MM.1S (cell line): Measurements from ENCODE around the gene SDK1.

Source experiments
- DNase-seq: peaks from one replicate; pipeline ENCODE4 v3.0.0-alpha.2; 2015
- H2AFZ ChIP-seq: fragments of 300-600 bp; sonication (generic); 2 replicates; pipeline ENCODE4 v1.6.0; 2016; ENCODE audit warnings: antibody characterized with exemption, low read length
- H3F3A ChIP-seq: fragments of 300-600 bp; sonication (generic); 2 replicates; pipeline ENCODE4 v1.6.1; 2016; ENCODE audit warnings: mild to moderate bottlenecking, antibody characterized with exemption, low read length, moderate library complexity, mixed read lengths; ENCODE audit not compliant: insufficient read depth
- H3K27ac ChIP-seq: fragments of 300-600 bp; sonication (generic); 2 replicates; pipeline ENCODE4 v1.5.1; 2016; ENCODE audit warnings: mild to moderate bottlenecking, low read length
- H3K27me3 ChIP-seq: fragments of 300-600 bp; sonication (generic); replicated peaks from 2 replicates; pipeline ENCODE4 v1.6.0; 2016; ENCODE audit warnings: low read length; ENCODE audit not compliant: insufficient read depth
- H3K36me3 ChIP-seq: fragments of 300-600 bp; sonication (generic); replicated peaks from 2 replicates; pipeline ENCODE4 v1.6.1; 2016; ENCODE audit warnings: mild to moderate bottlenecking, low read length, mixed read lengths; ENCODE audit not compliant: insufficient read depth
- H3K4me1 ChIP-seq: fragments of 300-600 bp; sonication (generic); 2 replicates; pipeline ENCODE4 v1.6.1; 2016; ENCODE audit warnings: low read length, mixed read lengths
- H3K4me2 ChIP-seq: fragments of 300-600 bp; sonication (generic); 2 replicates; pipeline ENCODE4 v1.6.0; 2016; ENCODE audit warnings: low read depth, low read length
- H3K4me3 ChIP-seq: fragments of 300-600 bp; sonication (generic); 2 replicates; pipeline ENCODE4 v1.5.1; 2016; ENCODE audit warnings: low read length, mixed read lengths
- H3K79me2 ChIP-seq: fragments of 300-600 bp; sonication (generic); 2 replicates; pipeline ENCODE4 v1.6.1; 2016; ENCODE audit warnings: mixed run types, low read length, mixed read lengths
- H3K9ac ChIP-seq: fragments of 300-600 bp; sonication (generic); 2 replicates; pipeline ENCODE4 v1.6.1; 2016; ENCODE audit warnings: low read length, mixed read lengths
- H3K9me2 ChIP-seq: fragments of 300-600 bp; sonication (generic); replicated peaks from 2 replicates; pipeline ENCODE4 v1.6.1; 2016; ENCODE audit warnings: mild to moderate bottlenecking, low read length, mixed read lengths; ENCODE audit not compliant: insufficient read depth
- H3K9me3 ChIP-seq: fragments of 300-600 bp; sonication (generic); replicated peaks from 2 replicates; pipeline ENCODE4 v1.6.1; 2016; ENCODE audit warnings: mild to moderate bottlenecking, low read length, mixed read lengths; ENCODE audit not compliant: insufficient read depth
- H4K20me1 ChIP-seq: fragments of 300-600 bp; sonication (generic); 2 replicates; pipeline ENCODE4 v1.6.1; 2016; ENCODE audit warnings: mild to moderate bottlenecking, low read length, moderate library complexity, mixed read lengths; ENCODE audit not compliant: insufficient read depth
- CTCF ChIP-seq: fragments of 300-600 bp; sonication (generic); IDR thresholded peaks from 2 replicates; pipeline ENCODE4 v1.5.1; 2016; ENCODE audit warnings: antibody characterized with exemption, low read length, mixed read lengths
- EZH2 ChIP-seq: fragments of 300-600 bp; sonication (generic); optimal IDR thresholded peaks from 2 replicates; pipeline ENCODE3; 2017; ENCODE audit warnings: low read depth, mild to moderate bottlenecking, antibody characterized with exemption, low read length, mixed read lengths
- EZH2phosphoT487 ChIP-seq: fragments of 300-600 bp; sonication (generic); IDR thresholded peaks from 2 replicates; pipeline ENCODE4 v1.6.1; 2018; ENCODE audit warnings: antibody characterized with exemption, low read length

The SDK1 gene

DNA sequence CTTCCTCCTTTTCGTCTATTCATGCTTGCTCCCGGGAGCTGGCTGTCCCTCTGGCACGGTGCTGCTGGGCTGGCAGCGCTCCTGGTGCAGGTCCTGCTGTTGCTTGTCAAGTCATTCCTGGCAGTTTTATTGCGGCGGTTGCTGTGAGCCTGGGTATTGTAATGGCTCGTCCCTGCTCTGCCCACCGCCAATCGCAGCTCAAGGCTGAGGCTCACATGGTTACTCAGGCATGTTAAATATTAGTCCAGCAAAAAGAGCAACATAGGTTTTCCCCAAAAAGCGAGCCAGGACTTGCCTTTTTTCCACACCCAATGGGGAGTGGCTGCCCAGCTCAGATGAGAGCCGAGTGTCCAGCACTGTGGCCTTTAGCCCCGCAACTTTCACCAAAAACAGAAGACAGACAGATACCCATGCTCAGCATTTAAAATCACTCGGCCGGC is 888.1 kb downstream of the SDK1 start:
- H3K79me2 ChIP-seq: no peaks in the 10 kb centered on the region
- H3K9me2 ChIP-seq: no peaks in the 10 kb centered on the region
- H3K4me3 ChIP-seq: no peak overlapping the region
- H3K9me3 ChIP-seq: no peaks in the 10 kb centered on the region
- H3K36me3 ChIP-seq: no peaks in the 10 kb centered on the region
- no peak overlapping the region for H3K27ac ChIP-seq
- H2AFZ ChIP-seq: no peak overlapping the region
- H3K4me2 ChIP-seq: no peak overlapping the region
- TF ChIP-seq CTCF: no peak
- TF ChIP-seq EZH2: no peak
- TF ChIP-seq EZH2phosphoT487: no peak
- H3K4me1 ChIP-seq: no peaks in the 10 kb centered on the region
- H4K20me1 ChIP-seq: no peaks in the 10 kb centered on the region
- H3K27me3 ChIP-seq: no peaks in the 10 kb centered on the region
- no peak for DNase-seq
- no peak overlapping the region for H3K9ac ChIP-seq
- no peaks in the 10 kb centered on the region for H3F3A ChIP-seq

DNA sequence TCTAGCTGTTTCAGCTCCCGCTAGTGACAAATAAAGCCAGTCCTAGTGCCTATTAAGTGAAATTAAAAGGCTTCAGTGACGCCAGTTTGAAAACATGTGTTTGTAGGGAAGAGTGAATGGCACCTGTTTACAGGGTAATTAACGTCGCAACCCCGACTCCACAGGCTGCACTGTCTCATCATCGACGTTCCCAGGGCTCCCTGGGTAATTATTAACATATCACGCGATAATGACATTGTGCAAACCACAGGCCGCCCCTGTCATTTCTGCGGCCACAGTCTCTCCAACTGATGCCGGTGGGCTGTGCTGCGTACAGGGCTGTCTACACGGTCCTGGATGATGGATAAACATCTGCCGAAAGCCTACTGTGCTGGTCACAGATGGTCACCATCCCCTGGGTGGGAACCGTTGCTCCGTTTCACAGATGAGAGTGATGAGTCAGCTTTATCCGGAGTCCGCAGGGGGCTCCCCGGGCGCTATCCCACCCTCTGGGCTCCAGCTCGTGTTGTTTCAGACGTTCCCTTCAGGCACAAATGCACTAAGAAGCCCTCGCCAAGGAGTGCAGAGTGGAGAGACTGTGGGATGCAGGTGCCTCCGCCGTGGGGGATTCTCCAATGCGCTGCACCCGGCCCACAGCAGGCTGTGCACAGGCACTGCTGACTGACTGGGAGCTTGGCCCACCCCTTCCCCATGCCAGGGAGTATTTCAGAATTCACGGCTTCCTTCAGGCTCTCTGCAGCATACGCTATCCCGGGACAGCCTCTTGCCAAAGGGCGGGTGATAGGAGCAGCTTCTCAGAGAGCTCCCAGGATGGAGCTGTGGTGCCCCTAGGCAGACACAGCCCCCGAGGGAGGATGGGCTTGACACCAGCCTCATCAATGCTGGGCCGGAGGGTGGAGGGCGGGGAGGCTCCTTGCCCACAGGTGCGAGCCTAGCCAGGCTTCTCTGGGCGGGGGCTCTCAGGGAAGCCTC is 889.2 kb downstream of the SDK1 start:
- Histone ChIP-seq H3K4me3 (no peak overlapping the region), H3K27ac (no peak overlapping the region), H3K36me3 (no peaks in the 10 kb centered on the region), H3K79me2 (no peaks in the 10 kb centered on the region), H3K27me3 (no peaks in the 10 kb centered on the region), H3K9me3 (no peaks in the 10 kb centered on the region), H3K4me1 (no peaks in the 10 kb centered on the region), H2AFZ (no peak overlapping the region), H3K4me2 (no peak overlapping the region), H3K9me2 (no peaks in the 10 kb centered on the region), H3F3A (no peaks in the 10 kb centered on the region), H4K20me1 (no peaks in the 10 kb centered on the region), H3K9ac (no peak overlapping the region)
- no peak for DNase-seq
- TF ChIP-seq CTCF (no peak), EZH2 (no peak), EZH2phosphoT487 (no peak)

DNA sequence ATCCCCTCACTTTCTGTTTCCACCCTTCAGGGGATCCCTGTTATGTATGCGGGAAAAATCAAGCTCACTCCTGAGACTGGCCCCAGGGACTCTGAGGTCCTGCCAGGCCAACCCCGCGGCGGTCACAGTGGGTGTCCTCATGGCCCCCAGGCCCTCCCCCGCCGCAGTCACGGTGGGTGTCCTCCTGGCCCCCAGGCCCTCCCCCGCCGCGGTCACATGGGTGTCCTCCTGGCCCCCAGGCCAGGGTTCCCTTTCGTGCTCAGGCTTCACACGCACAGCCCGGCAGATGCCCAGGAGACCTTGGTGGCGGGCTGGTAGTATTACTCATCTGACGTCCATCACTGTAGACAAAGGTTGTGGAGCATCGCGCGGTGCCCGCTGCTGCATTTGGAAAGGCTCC is 890.0 kb downstream of the SDK1 start:
- no peak overlapping the region for H2AFZ ChIP-seq
- no peak overlapping the region for H3K27ac ChIP-seq
- H3K4me1 ChIP-seq: no peaks in the 10 kb centered on the region
- no peaks in the 10 kb centered on the region for H3F3A ChIP-seq
- no peaks in the 10 kb centered on the region for H3K36me3 ChIP-seq
- no peaks in the 10 kb centered on the region for H3K79me2 ChIP-seq
- no peaks in the 10 kb centered on the region for H3K27me3 ChIP-seq
- no peak for TF ChIP-seq EZH2phosphoT487
- no peak for TF ChIP-seq CTCF
- no peak for TF ChIP-seq EZH2
- DNase-seq: no peak
- H3K4me3 ChIP-seq: no peak overlapping the region
- no peaks in the 10 kb centered on the region for H3K9me3 ChIP-seq
- H4K20me1 ChIP-seq: no peaks in the 10 kb centered on the region
- H3K4me2 ChIP-seq: no peak overlapping the region
- no peak overlapping the region for H3K9ac ChIP-seq
- H3K9me2 ChIP-seq: no peaks in the 10 kb centered on the region
